AG04450 (cell line): ENCODE measurements around the gene LHX3. TPM values are rescaled to one million over a fixed set of nuclear protein-coding genes. Genes with fewer than 3 reads are reported as not detected.

Source experiments
- CTCF ChIA-PET: fragments of 300-600, 350-600 bp; formaldehyde crosslinking; extraction: SDS; loops from one replicate; lab custom pipeline; 2022; ENCODE audit warnings: antibody characterized with exemption, inconsistent platforms; lab: Charles Lee
- POLR2A ChIA-PET: fragments of 350-600 bp; formaldehyde crosslinking; extraction: SDS; loops from one replicate; lab custom pipeline; 2021; ENCODE audit warnings: antibody characterized with exemption, inconsistent platforms; lab: Yijun Ruan, JAX
- DNase-seq: peaks from one replicate; pipeline ENCODE4 v3.0.0-alpha.2; 2011; ENCODE audit warnings: low read depth, low spot score
- H3K27ac ChIP-seq: one replicate; pipeline ENCODE4 v1.5.1; 2012; ENCODE audit warnings: low read depth, low read length, control low read depth
- H3K27me3 ChIP-seq: one replicate; pipeline ENCODE4 v1.6.0; 2012; ENCODE audit warnings: low read length; ENCODE audit not compliant: control insufficient read depth, insufficient read depth
- H3K4me3 ChIP-seq: 2 replicates; pipeline ENCODE4 v1.5.1; 2011; ENCODE audit warnings: mild to moderate bottlenecking, low read depth, low read length, control low read depth
- H3K9me3 ChIP-seq: 2 replicates; pipeline ENCODE4 v1.5.1; 2012; ENCODE audit warnings: low read length; ENCODE audit not compliant: control insufficient read depth, insufficient read depth
- polyA minus RNA-seq: library from RNA; depleted of rRNA, polyadenylated mRNA; stranded (reverse); fragments of >200 nt; gene quantifications from 2 replicates; pipeline ENCODE4 v1.2.3, GENCODE V29; 2011; rRNA and poly(A)+ RNA removed
- polyA plus RNA-seq: library from polyadenylated mRNA; depleted of rRNA; stranded (reverse); fragments of >200 nt; gene quantifications from 2 replicates; pipeline ENCODE4 v1.2.3, GENCODE V29; 2011; rRNA removed
- TF ChIP-seq, protein P1 (sequence below): IDR thresholded peaks from 2 replicates; pipeline ENCODE4 v1.5.1; 2011; ENCODE audit warnings: low read depth, low read length, control low read depth, inconsistent platforms

Gene LHX3
- polyA plus RNA-seq (not detected in 2 replicates), polyA minus RNA-seq (not detected in 2 replicates)

DNA sequence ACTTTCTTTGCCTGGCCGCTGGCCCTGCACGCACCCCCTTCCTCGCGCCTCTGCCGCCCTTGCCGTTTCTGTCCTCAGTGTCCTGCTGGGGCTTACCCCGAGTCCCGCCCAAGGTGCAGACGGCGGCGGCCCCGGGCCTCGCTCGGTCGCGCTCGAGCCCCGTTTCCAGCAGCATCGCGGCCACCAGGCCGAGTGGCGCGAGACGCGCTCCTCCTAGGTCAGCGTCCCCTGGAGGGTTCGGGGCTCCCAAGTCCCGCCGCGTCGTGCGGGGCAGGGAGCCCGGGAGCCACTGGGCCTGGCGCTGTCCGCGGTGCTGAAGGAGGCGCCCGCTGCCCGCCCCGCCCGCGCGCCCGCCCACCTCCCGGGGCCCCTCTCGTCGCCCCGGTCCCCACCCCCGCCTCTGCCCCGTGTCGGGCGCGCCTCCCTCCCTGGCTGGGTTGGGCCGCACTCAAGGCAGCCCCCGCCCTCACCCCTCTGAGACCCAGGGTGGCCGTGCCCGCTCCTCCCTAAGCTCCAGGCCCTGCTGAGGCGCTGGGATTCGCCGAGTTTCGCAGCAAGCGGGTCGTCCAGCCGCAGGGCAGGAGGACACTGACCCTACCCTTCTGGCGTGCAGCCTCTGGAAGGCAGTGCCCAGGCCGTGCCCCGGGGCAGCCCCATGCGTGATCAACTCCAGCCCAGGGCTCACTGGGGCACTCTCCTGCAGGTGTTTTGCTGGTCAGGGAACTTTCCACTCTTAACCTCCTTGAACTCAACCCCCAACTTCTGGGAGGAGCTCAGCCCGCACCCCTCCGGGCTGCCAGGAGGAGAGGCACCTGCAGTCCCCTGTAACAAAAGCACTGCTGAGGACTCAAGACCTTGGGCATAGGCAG is at the start of gene LHX3:
TSS of gene LHX3 (minus strand) at position 291 of the 869 bp plus-strand sequence. CDS start at position 175, 116 bp downstream.
- no peak for DNase-seq
- H3K27me3 ChIP-seq = peaks cover 40% of the 10 kb centered on the region
- no peak within 1 kb of the TSS for H3K27ac ChIP-seq
- ChIA-PET CTCF (interaction anchor here (0.6 to 1.3 kb wide), 2 partner anchors 21 to 239 kb away, joined by 3 to 6 read pairs; no protein-coding TSS in a partner anchor), POLR2A (no interaction called here)
- no peak within 1 kb of the TSS for H3K4me3 ChIP-seq
- no peaks in the 10 kb centered on the region; the same call in 1 of the 2 replicates for H3K9me3 ChIP-seq
- TF ChIP-seq, protein P1, sequence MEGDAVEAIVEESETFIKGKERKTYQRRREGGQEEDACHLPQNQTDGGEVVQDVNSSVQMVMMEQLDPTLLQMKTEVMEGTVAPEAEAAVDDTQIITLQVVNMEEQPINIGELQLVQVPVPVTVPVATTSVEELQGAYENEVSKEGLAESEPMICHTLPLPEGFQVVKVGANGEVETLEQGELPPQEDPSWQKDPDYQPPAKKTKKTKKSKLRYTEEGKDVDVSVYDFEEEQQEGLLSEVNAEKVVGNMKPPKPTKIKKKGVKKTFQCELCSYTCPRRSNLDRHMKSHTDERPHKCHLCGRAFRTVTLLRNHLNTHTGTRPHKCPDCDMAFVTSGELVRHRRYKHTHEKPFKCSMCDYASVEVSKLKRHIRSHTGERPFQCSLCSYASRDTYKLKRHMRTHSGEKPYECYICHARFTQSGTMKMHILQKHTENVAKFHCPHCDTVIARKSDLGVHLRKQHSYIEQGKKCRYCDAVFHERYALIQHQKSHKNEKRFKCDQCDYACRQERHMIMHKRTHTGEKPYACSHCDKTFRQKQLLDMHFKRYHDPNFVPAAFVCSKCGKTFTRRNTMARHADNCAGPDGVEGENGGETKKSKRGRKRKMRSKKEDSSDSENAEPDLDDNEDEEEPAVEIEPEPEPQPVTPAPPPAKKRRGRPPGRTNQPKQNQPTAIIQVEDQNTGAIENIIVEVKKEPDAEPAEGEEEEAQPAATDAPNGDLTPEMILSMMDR = no peak

GRCh38 chr9:136253246-136254130 is 48.6 kb upstream of the LHX3 start:
- no peak for DNase-seq
- no peaks in the 10 kb centered on the region; the same call in 1 of the 2 replicates for H3K9me3 ChIP-seq
- peaks cover 27% of the 10 kb centered on the region for H3K27me3 ChIP-seq
- TF ChIP-seq, protein P1 = no peak
- H3K27ac ChIP-seq = no peak overlapping the region
- ChIA-PET POLR2A (no interaction called here), CTCF (no interaction called here)
- no peak overlapping the region for H3K4me3 ChIP-seq

DNA sequence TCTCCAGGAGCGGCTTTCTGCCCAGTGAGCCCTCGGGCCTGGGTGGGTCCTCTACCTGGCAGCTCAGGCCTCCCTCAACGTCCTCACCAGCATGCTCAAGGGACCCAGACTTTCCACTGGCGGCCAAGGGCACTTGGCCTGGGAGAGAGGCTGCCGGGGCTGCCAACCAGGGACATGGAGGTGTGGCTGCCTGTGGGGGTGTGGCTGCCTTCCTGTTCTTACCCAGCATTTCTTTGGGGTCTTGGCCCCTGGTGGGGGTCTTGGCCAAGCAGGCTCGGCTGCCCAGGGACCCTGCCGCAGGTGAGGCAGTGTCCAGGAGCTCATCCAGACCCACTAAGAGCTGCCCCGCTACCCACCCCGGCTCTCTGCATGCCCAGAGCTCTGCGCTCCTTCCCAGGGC is 47.9 kb upstream of the LHX3 start:
- ChIA-PET POLR2A (no interaction called here), CTCF (no interaction called here)
- Histone ChIP-seq H3K9me3 (no peaks in the 10 kb centered on the region; the same call in 1 of the 2 replicates), H3K27ac (no peak overlapping the region), H3K4me3 (no peak overlapping the region), H3K27me3 (peaks cover 34% of the 10 kb centered on the region)
- TF ChIP-seq, protein P1 = no peak
- DNase-seq = no peak

GRCh38 chr9:136252281-136252680 is 47.4 kb upstream of the LHX3 start:
- TF ChIP-seq, protein P1 = no peak
- CTCF ChIA-PET = no interaction called here
- no peak overlapping the region for H3K4me3 ChIP-seq

More at GRCh38 chr9:136252281-136252680, 47.4 kb upstream of the LHX3 start:
- POLR2A ChIA-PET = no interaction called here
- no peaks in the 10 kb centered on the region; the same call in 1 of the 2 replicates for H3K9me3 ChIP-seq
- H3K27me3 ChIP-seq = peaks cover 39% of the 10 kb centered on the region
- no peak for DNase-seq
- no peak overlapping the region for H3K27ac ChIP-seq
